SK-N-SH (cell line): ENCODE measurements around the gene CD200. TPM values are rescaled to one million over a fixed set of nuclear protein-coding genes. Genes with fewer than 3 reads are reported as not detected.

Source experiments
- CTCF ChIA-PET: fragments of 300-600, 350-600 bp; formaldehyde crosslinking; extraction: SDS; loops from one replicate; lab custom pipeline; 2021; lab: Yijun Ruan, JAX
- POLR2A ChIA-PET: fragments of 350-600 bp; sonication (Branson Sonifier 250); formaldehyde crosslinking; extraction: SDS; loops from one replicate; lab custom pipeline; 2020; ENCODE audit warnings: antibody characterized with exemption, inconsistent platforms; lab: Yijun Ruan, JAX
- DNase-seq: peaks from one replicate; pipeline ENCODE4 v3.0.0; 2012
- H2AFZ ChIP-seq: fragments of 200-600 bp; sonication (generic); 2 replicates; pipeline ENCODE4 v1.8.1; 2016; ENCODE audit warnings: antibody characterized with exemption, mild to moderate bottlenecking, low read depth
- H3F3A ChIP-seq: fragments of 200-600 bp; sonication (generic); replicated peaks from 2 replicates; pipeline ENCODE3; 2016; ENCODE audit warnings: antibody characterized with exemption, mild to moderate bottlenecking; ENCODE audit not compliant: insufficient read depth
- H3K27ac ChIP-seq, 2 experiments: fragments of 200-500 bp in 1 of 2; fragments of 200-600 bp in 1 of 2; sonication (Bioruptor generic) in 1 of 2; sonication (generic), shearing (Covaris generic) in 1 of 2; 2 replicates each; pipeline versions ENCODE4 v1.5.1 to v1.6.1; 2014 to 2016; ENCODE audit warnings: low read depth in 2 of 2, inconsistent platforms in 1 of 2, low read length in 1 of 2, mild to moderate bottlenecking in 1 of 2, mixed read lengths in 1 of 2
- H3K27me3 ChIP-seq: fragments of 200-600 bp; sonication (generic), shearing (Covaris generic); 2 replicates; pipeline ENCODE4 v1.6.1; 2016; ENCODE audit warnings: mixed run types; ENCODE audit not compliant: insufficient read depth
- H3K36me3 ChIP-seq, 2 experiments: fragments of 200-500 bp in 1 of 2; fragments of 200-600 bp in 1 of 2; sonication (Bioruptor generic) in 1 of 2; sonication (generic) in 1 of 2; replicated peaks in 1 of 2; 2 replicates each; pipeline versions ENCODE3 to v1.5.1; 2014 to 2016; ENCODE audit warnings: low read length in 1 of 2, mild to moderate bottlenecking in 1 of 2; ENCODE audit not compliant: insufficient read depth in 2 of 2, control insufficient read depth in 1 of 2
- H3K4me1 ChIP-seq, 2 experiments: fragments of 200-500 bp in 1 of 2; fragments of 200-600 bp in 1 of 2; sonication (Bioruptor generic) in 1 of 2; sonication (generic), shearing (Covaris generic) in 1 of 2; 2 replicates each; pipeline versions ENCODE4 v1.5.1 to v1.6.1; 2014 to 2016; ENCODE audit warnings: low read depth in 1 of 2, low read length in 1 of 2, mixed run types in 1 of 2; ENCODE audit not compliant: insufficient read depth in 2 of 2, control insufficient read depth in 1 of 2
- H3K4me2 ChIP-seq: fragments of 200-600 bp; sonication (generic), shearing (Covaris generic); 2 replicates; pipeline ENCODE4 v1.6.1; 2017; ENCODE audit warnings: mixed run types
- H3K4me3 ChIP-seq, 2 experiments: fragments of 200-500 bp in 1 of 2; fragments of 200-600 bp in 1 of 2; sonication (Bioruptor generic) in 1 of 2; sonication (generic), shearing (Covaris generic) in 1 of 2; 2 replicates each; pipeline versions ENCODE4 v1.5.1 to v1.8.1; 2014 to 2016; ENCODE audit warnings: low read depth in 2 of 2, inconsistent platforms in 1 of 2, low read length in 1 of 2, mild to moderate bottlenecking in 1 of 2, mixed read lengths in 1 of 2, moderate library complexity in 1 of 2
- H3K79me2 ChIP-seq: fragments of 200-600 bp; sonication (generic); 2 replicates; pipeline ENCODE4 v1.8.1; 2017; ENCODE audit warnings: mild to moderate bottlenecking; ENCODE audit not compliant: insufficient read depth
- H3K9ac ChIP-seq: fragments of 200-600 bp; sonication (generic); 2 replicates; pipeline ENCODE4 v1.6.1; 2017; ENCODE audit warnings: mixed run types
- H3K9me2 ChIP-seq: fragments of 200-600 bp; sonication (generic); 2 replicates; pipeline ENCODE4 v1.6.1; 2017; ENCODE audit warnings: mixed run types
- H3K9me3 ChIP-seq: fragments of 200-600 bp; sonication (generic); 2 replicates; pipeline ENCODE4 v1.6.1; 2017; ENCODE audit warnings: mixed run types, mild to moderate bottlenecking, moderate library complexity
- H4K20me1 ChIP-seq: fragments of 200-600 bp; sonication (generic); 2 replicates; pipeline ENCODE4 v1.6.1; 2017; ENCODE audit warnings: mild to moderate bottlenecking, mixed run types; ENCODE audit not compliant: insufficient read depth
- NFIC ChIP-seq: IDR thresholded peaks from 2 replicates; pipeline ENCODE4 v1.4.0; 2012; ENCODE audit warnings: borderline replicate concordance
- RAD21 ChIP-seq: IDR thresholded peaks from 2 replicates; pipeline ENCODE4 v1.6.1; 2012; ENCODE audit warnings: mild to moderate bottlenecking, low read length
- SMC3 ChIP-seq: IDR thresholded peaks from 2 replicates; pipeline ENCODE4 v1.6.1; 2012; ENCODE audit warnings: low read depth, low read length, improper control_type of control experiment
- TEAD4 ChIP-seq: IDR thresholded peaks from 2 replicates; pipeline ENCODE4 v1.4.0; 2012; ENCODE audit warnings: mild to moderate bottlenecking, borderline replicate concordance; ENCODE audit not compliant: insufficient read depth
- YY1 ChIP-seq: IDR thresholded peaks from 2 replicates; pipeline ENCODE4 v1.4.0; 2012; ENCODE audit warnings: low read depth, mild to moderate bottlenecking
- WGBS: methylation state at CpG from one replicate; pipeline ENCODE4 v1.1.6; 2017; ENCODE audit warnings: low lambda C conversion rate; 5-methylcytosine and 5-hydroxymethylcytosine counted together
- polyA plus RNA-seq, 3 experiments: library from polyadenylated mRNA; depleted of rRNA; stranded (reverse); fragments of >200 nt; gene quantifications; 2 replicates each; pipeline ENCODE4 v1.2.3, GENCODE V29; 2012
- TF ChIP-seq, protein P1 (sequence below): IDR thresholded peaks from 2 replicates; pipeline ENCODE4 v1.6.1; 2012; ENCODE audit warnings: mild to moderate bottlenecking, low read depth, low read length, moderate library complexity
- TF ChIP-seq, protein P2 (sequence below): fragments of 150-350 bp; IDR thresholded peaks from 2 replicates; pipeline ENCODE4 v1.6.1; 2017; ENCODE audit warnings: antibody characterized with exemption, low read length, low read depth, borderline replicate concordance
- TF ChIP-seq, protein P3 (sequence below): fragments of 150-350 bp; IDR thresholded peaks from 2 replicates; pipeline ENCODE4 v1.6.1; 2016; ENCODE audit warnings: mild to moderate bottlenecking, low read depth, low read length
- TF ChIP-seq, protein P4 (sequence below): IDR thresholded peaks from 2 replicates; pipeline ENCODE4; 2012

The CD200 gene
- polyA plus RNA-seq, 1 of the 3 experiments (the other 2 are of a cell fraction): 1.1 TPM

DNA sequence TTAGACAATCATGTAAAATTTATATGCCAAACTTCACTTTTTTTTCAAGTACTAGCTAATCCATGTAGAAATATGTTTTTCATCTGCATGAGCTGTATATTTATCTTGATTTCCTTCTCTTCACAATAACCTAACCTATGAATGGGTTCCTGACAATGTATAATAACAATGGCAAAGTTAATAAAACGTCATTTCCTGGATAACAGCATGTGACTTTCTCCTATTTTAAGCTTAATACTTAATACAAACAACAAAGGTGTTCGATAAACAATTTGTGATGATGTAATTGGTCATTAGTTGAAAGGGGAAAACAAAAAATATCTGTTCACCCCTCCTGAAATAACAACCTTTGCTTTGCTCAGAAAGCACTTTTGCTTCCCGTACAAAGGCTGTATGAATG is 20.4 kb downstream of the CD200 start:
- Histone ChIP-seq H3K4me1 (no peaks in the 10 kb centered on the region), H2AFZ (no peak overlapping the region), H3K4me3 (no peak overlapping the region), H3K9me2 (no peaks in the 10 kb centered on the region), H3K27ac (no peak overlapping the region), H3K36me3 (peaks cover 0 to 2% of the 10 kb centered on the region in 2 experiments), H3K27me3 (no peaks in the 10 kb centered on the region), H3K4me2 (no peak overlapping the region), H4K20me1 (no peaks in the 10 kb centered on the region), H3K9ac (no peak overlapping the region), H3K9me3 (no peaks in the 10 kb centered on the region), H3K79me2 (no peaks in the 10 kb centered on the region), H3F3A (no peaks in the 10 kb centered on the region)
- POLR2A ChIA-PET: no interaction called here
- no peak for DNase-seq
- WGBS: 53% methylated on average over 3 of the region's 3 CpGs
- no peak for TF ChIP-seq TEAD4
- TF ChIP-seq, protein P1, sequence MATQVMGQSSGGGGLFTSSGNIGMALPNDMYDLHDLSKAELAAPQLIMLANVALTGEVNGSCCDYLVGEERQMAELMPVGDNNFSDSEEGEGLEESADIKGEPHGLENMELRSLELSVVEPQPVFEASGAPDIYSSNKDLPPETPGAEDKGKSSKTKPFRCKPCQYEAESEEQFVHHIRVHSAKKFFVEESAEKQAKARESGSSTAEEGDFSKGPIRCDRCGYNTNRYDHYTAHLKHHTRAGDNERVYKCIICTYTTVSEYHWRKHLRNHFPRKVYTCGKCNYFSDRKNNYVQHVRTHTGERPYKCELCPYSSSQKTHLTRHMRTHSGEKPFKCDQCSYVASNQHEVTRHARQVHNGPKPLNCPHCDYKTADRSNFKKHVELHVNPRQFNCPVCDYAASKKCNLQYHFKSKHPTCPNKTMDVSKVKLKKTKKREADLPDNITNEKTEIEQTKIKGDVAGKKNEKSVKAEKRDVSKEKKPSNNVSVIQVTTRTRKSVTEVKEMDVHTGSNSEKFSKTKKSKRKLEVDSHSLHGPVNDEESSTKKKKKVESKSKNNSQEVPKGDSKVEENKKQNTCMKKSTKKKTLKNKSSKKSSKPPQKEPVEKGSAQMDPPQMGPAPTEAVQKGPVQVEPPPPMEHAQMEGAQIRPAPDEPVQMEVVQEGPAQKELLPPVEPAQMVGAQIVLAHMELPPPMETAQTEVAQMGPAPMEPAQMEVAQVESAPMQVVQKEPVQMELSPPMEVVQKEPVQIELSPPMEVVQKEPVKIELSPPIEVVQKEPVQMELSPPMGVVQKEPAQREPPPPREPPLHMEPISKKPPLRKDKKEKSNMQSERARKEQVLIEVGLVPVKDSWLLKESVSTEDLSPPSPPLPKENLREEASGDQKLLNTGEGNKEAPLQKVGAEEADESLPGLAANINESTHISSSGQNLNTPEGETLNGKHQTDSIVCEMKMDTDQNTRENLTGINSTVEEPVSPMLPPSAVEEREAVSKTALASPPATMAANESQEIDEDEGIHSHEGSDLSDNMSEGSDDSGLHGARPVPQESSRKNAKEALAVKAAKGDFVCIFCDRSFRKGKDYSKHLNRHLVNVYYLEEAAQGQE: no peak
- TF ChIP-seq, protein P2, sequence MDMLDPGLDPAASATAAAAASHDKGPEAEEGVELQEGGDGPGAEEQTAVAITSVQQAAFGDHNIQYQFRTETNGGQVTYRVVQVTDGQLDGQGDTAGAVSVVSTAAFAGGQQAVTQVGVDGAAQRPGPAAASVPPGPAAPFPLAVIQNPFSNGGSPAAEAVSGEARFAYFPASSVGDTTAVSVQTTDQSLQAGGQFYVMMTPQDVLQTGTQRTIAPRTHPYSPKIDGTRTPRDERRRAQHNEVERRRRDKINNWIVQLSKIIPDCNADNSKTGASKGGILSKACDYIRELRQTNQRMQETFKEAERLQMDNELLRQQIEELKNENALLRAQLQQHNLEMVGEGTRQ: no peak
- CTCF ChIA-PET: no interaction called here

DNA sequence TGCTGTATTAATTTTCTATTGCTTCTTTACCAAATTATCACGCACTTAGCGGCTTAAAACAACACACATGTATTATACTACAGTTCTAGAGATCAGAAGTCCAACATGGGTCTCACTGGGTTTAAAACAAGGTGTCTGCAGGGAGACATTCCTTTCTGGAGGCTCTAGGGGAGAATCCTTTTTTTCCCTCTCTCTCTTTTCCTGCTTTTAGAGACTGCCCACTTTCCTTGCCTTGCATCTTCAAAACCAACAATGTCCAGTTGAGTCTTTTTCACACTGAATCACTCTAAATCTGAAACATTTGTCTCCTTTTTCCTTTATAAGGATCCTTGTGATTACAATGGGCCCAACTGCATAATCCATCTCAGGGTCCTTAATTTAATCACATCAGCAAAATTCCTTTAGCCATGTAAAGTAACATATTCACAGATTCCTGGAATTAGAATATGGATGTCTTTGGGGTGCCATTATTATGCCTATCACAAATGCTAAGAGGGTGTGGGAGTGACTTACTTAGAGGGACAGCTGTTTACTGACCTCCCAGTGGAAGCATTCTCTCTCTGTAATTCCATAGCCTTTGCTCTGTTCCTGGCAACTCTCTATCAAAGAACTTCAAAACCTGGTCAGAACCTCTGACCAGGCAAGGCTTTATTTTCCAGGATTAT is 21.8 kb downstream of the CD200 start:
- Histone ChIP-seq H3F3A (no peaks in the 10 kb centered on the region), H3K9ac (no peak overlapping the region), H4K20me1 (no peaks in the 10 kb centered on the region), H3K79me2 (no peaks in the 10 kb centered on the region), H3K4me2 (no peak overlapping the region), H3K9me2 (no peaks in the 10 kb centered on the region), H3K9me3 (no peaks in the 10 kb centered on the region), H3K4me3 (no peak overlapping the region), H3K27ac (no peak overlapping the region), H2AFZ (no peak overlapping the region), H3K36me3 (peaks cover 0 to 1% of the 10 kb centered on the region in 2 experiments), H3K27me3 (no peaks in the 10 kb centered on the region), H3K4me1 (no peaks in the 10 kb centered on the region)
- TF ChIP-seq NFIC (no peak), YY1 (no peak), RAD21 (no peak), SMC3 (no peak)
- TF ChIP-seq, protein P3, sequence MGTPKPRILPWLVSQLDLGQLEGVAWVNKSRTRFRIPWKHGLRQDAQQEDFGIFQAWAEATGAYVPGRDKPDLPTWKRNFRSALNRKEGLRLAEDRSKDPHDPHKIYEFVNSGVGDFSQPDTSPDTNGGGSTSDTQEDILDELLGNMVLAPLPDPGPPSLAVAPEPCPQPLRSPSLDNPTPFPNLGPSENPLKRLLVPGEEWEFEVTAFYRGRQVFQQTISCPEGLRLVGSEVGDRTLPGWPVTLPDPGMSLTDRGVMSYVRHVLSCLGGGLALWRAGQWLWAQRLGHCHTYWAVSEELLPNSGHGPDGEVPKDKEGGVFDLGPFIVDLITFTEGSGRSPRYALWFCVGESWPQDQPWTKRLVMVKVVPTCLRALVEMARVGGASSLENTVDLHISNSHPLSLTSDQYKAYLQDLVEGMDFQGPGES: no peak
- TF ChIP-seq, protein P1: no peak
- TF ChIP-seq, protein P4, sequence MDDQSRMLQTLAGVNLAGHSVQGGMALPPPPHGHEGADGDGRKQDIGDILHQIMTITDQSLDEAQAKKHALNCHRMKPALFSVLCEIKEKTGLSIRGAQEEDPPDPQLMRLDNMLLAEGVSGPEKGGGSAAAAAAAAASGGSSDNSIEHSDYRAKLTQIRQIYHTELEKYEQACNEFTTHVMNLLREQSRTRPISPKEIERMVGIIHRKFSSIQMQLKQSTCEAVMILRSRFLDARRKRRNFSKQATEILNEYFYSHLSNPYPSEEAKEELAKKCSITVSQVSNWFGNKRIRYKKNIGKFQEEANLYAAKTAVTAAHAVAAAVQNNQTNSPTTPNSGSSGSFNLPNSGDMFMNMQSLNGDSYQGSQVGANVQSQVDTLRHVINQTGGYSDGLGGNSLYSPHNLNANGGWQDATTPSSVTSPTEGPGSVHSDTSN: no peak
- DNase-seq: no peak
- WGBS: 95% methylated on average over 2 of the region's 2 CpGs
- ChIA-PET CTCF (interaction anchor here (0.8 to 0.9 kb wide), 2 partner anchors 22 to 165 kb away, joined by 3 read pairs; partner anchors contain the start of gene CD200), POLR2A (no interaction called here)
